AG09319 (cell line): ENCODE measurements around the gene CSK.

Source experiments
- DNase-seq: peaks from one replicate; pipeline ENCODE4 v3.0.0-alpha.2; 2010; ENCODE audit warnings: low read depth; ENCODE audit errors: extremely low read depth
- CTCF ChIP-seq: IDR thresholded peaks from 2 replicates; pipeline ENCODE4 v1.5.1; 2011; ENCODE audit warnings: low read depth, mild to moderate bottlenecking, inconsistent platforms, low read length, moderate library complexity

The CSK gene

DNA sequence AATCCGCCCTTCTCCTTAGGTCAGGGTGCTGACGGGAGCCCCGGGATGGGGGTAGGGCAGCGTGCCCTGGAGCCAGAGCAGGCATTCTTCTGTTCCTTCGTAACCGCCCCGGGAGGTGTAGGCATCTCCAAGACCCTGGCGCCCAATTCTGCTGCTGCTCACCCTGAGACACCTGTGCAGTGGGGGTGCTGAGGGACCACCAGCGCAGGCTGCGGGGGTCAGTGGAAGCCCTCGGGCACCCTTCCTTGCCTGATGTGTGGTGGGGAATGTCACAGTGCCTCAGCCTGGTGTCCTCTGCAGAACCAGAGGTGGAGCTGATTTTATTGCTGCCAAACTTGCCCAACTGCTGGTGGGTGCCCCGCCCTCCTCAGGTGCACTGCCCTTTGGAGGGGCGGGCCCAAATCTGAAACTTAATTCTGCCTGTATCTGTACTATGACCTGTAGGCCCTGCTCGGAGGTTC lies 7.3 kb downstream of the CSK start:
- DNase-seq: no peak

DNA sequence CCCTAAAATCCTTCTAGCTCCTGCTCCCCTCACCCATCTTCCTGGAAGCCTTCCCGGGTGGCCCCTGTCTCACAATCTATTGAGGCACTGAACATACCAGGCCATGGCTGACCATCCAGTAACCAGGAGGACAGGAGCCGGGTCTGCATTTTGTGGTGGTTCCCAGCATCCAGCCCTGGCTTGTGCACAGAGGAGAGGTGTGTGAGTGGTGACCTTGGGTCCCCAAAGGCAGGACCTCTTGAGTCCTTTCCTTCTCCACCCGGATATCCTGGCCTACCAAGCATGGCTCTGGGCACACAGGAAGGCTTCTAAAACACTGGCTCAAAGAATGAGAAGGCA lies 7.8 kb downstream of the CSK start:
- no peak for DNase-seq
- TF ChIP-seq CTCF: no peak

More for the DNA sequence above, 7.3 kb downstream of the CSK start:
- no peak for TF ChIP-seq CTCF

DNA sequence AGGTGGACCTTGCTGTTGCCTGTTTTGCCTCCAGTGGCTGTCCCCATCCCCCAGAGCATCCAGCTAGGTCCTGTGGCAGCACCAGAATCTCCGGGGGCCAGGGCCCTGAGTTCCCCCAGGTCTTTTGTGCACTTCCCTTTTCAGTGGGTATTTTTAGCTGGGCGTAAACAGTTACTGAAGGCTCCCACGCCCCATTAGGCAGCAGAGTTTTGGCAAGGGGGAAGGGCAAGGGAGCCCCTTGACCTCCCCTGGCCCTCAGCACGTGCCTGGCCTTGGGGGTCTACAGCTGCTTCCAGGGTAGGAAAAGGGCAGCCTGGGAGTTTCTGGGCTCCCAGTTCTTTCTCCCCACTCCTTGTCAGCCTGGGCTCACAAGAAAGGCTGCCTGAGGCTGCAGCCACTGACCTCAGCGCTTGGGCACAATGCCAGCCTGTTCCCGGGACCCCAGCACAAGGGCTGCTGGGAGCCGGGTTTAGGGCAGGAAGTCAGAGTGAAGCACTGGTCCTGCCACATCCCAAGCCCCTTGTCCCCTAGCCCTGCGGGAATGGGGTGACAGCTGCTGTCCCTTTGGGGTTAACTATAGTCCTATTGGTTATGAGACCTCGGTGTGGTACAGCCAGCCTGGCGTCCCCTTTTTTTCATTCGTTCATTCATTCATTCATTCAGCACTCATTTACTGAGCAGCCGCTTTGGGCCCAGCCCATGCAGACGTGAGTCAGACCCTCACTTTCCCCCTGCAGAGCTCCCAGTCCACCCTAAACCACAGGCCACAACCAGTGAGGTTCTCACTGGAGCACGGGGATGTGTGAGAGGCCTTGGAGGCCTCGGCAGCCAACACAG lies 8.4 kb downstream of the CSK start:
- peak; percentile 19 for DNase-seq
- no peak for TF ChIP-seq CTCF

GRCh38 chr15:74791007-74791406 lies 9.1 kb downstream of the CSK start:
- TF ChIP-seq CTCF: no peak
- no peak for DNase-seq

DNA sequence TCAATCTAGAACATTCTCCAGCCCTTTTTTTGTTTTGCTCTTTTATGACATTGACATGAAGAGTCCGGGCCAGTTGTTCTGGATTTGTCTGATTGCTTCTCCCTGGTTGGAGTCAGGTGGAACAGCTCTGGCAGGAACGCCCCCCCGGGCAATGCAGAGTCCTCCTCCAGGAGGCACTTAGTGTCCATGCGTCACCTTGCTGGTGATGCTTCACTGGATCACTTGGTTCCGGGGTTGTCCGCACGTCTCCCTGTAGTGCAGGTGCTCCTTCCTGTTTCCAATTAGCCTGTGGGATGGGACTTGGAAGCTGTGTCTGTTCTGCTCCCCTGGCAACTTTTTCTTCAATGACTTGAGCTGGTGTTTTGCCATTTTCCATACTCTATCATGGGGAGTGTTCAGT lies 9.8 kb downstream of the CSK start:
- TF ChIP-seq CTCF: no peak
- no peak for DNase-seq

GRCh38 chr15:74792227-74793016 lies 10.5 kb downstream of the CSK start:
- DNase-seq: no peak
- TF ChIP-seq CTCF: no peak
